HEK293T (cell line): ENCODE results near the gene CTNNA3.

Experiments used
- CTCF ChIA-PET: fragments of 350-600 bp; formaldehyde crosslinking; extraction: SDS; loops from one replicate; lab custom pipeline; 2021; ENCODE audit warnings: antibody characterized with exemption, inconsistent platforms; lab: Yijun Ruan, JAX
- POLR2A ChIA-PET: fragments of 350-600 bp; formaldehyde crosslinking; extraction: SDS; loops from one replicate; lab custom pipeline; 2020; ENCODE audit warnings: antibody characterized with exemption, inconsistent platforms; lab: Yijun Ruan, JAX
- DNase-seq: peaks from one replicate; pipeline ENCODE4 v3.0.0; 2012; ENCODE audit warnings: mixed read lengths; ENCODE audit errors: extremely low spot score
- ARNT ChIP-seq: fragments of 450-650 bp; IDR thresholded peaks from 2 replicates; pipeline ENCODE4 v1.6.1; 2017; ENCODE audit warnings: mild to moderate bottlenecking
- BHLHE40 ChIP-seq: fragments of 450-650 bp; IDR thresholded peaks from 2 replicates; pipeline ENCODE4 v1.6.1; 2016; ENCODE audit warnings: mild to moderate bottlenecking, moderate library complexity, borderline replicate concordance
- CTBP1 ChIP-seq: fragments of 450-650 bp; IDR thresholded peaks from 2 replicates; pipeline ENCODE4 v1.6.1; 2016; ENCODE audit warnings: borderline replicate concordance
- ELF4 ChIP-seq: fragments of 450-650 bp; IDR thresholded peaks from 2 replicates; pipeline ENCODE4 v1.6.1; 2017; ENCODE audit warnings: antibody characterized with exemption
- FOXA1 ChIP-seq: fragments of 450-650 bp; IDR thresholded peaks from 2 replicates; pipeline ENCODE4 v1.6.1; 2016; ENCODE audit warnings: mild to moderate bottlenecking
- FOXK2 ChIP-seq: fragments of 450-650 bp; IDR thresholded peaks from 2 replicates; pipeline ENCODE4 v1.6.1; 2016; ENCODE audit warnings: mild to moderate bottlenecking
- FOXM1 ChIP-seq: fragments of 450-650 bp; IDR thresholded peaks from 2 replicates; pipeline ENCODE4 v1.6.1; 2017; ENCODE audit warnings: mild to moderate bottlenecking, borderline replicate concordance
- HDGF ChIP-seq: fragments of 450-650 bp; IDR thresholded peaks from 2 replicates; pipeline ENCODE4 v1.6.1; 2017; ENCODE audit warnings: antibody characterized with exemption, borderline replicate concordance
- L3MBTL2 ChIP-seq: fragments of 450-650 bp; conservative IDR thresholded peaks from 2 replicates; pipeline ENCODE4 v1.6.1; 2016; ENCODE audit warnings: mild to moderate bottlenecking
- LEF1 ChIP-seq: fragments of 450-650 bp; IDR thresholded peaks from 2 replicates; pipeline ENCODE4 v1.6.1; 2017; ENCODE audit warnings: mild to moderate bottlenecking, borderline replicate concordance
- NFRKB ChIP-seq: fragments of 450-650 bp; IDR thresholded peaks from 2 replicates; pipeline ENCODE4 v1.6.1; 2016; ENCODE audit warnings: mild to moderate bottlenecking, moderate library complexity
- PKNOX1 ChIP-seq: fragments of 450-650 bp; IDR thresholded peaks from 2 replicates; pipeline ENCODE4 v1.6.1; 2016
- SP1 ChIP-seq: fragments of 450-650 bp; IDR thresholded peaks from 2 replicates; pipeline ENCODE4 v1.6.1; 2017
- SUZ12 ChIP-seq: fragments of 450-650 bp; IDR thresholded peaks from 2 replicates; pipeline ENCODE4 v1.6.1; 2016; ENCODE audit warnings: mild to moderate bottlenecking
- TARDBP ChIP-seq: fragments of 450-650 bp; IDR thresholded peaks from 2 replicates; pipeline ENCODE4 v1.6.1; 2016
- ZNF384 ChIP-seq: fragments of 450-650 bp; IDR thresholded peaks from 2 replicates; pipeline ENCODE4 v1.6.1; 2016

Gene CTNNA3

GRCh38 chr10:66277481-66277880 lies 1418.5 kb downstream of the CTNNA3 start:
- POLR2A ChIA-PET, result no interaction called here
- DNase-seq, result peak; percentile 7
- CTCF ChIA-PET, result no interaction called here

GRCh38 chr10:66273966-66274519 lies 1422.0 kb downstream of the CTNNA3 start:
- TF ChIP-seq BHLHE40, result no peak
- TF ChIP-seq ARNT, result no peak
- no peak for TF ChIP-seq FOXK2
- TF ChIP-seq ELF4, result no peak
- ChIA-PET POLR2A (no interaction called here), CTCF (no interaction called here)
- no peak for DNase-seq

More at GRCh38 chr10:66277481-66277880, 1418.5 kb downstream of the CTNNA3 start:
- TF ChIP-seq FOXA1 (no peak), TARDBP (no peak)

GRCh38 chr10:66265398-66265797 lies 1430.6 kb downstream of the CTNNA3 start:
- TF ChIP-seq HDGF (no peak), ZNF384 (no peak), TARDBP (no peak), ARNT (no peak), CTBP1 (no peak)
- CTCF ChIA-PET, result no interaction called here
- POLR2A ChIA-PET, result no interaction called here
- no peak for DNase-seq

- no peak for DNase-seq
- TF ChIP-seq SP1 (no peak), HDGF (no peak), L3MBTL2 (no peak), ARNT (no peak), ELF4 (no peak), TARDBP (no peak), CTBP1 (no peak), FOXM1 (no peak), PKNOX1 (no peak), BHLHE40 (no peak), ZNF384 (no peak), SUZ12 (no peak), LEF1 (no peak), FOXK2 (no peak), FOXA1 (no peak)
- ChIA-PET CTCF (no interaction called here), POLR2A (no interaction called here)
Observed at GRCh38 chr10:66259836-66260235, 1436.2 kb downstream of the CTNNA3 start.

- no peak for DNase-seq
- POLR2A ChIA-PET, result no interaction called here
- CTCF ChIA-PET, result no interaction called here
- no peak for TF ChIP-seq HDGF
- TF ChIP-seq L3MBTL2, result no peak
- no peak for TF ChIP-seq FOXA1
- no peak for TF ChIP-seq FOXM1
- no peak for TF ChIP-seq NFRKB
- TF ChIP-seq ELF4, result no peak
- no peak for TF ChIP-seq CTBP1
- no peak for TF ChIP-seq SP1
- no peak for TF ChIP-seq FOXK2
- no peak for TF ChIP-seq BHLHE40
- TF ChIP-seq ARNT, result no peak
- no peak for TF ChIP-seq ZNF384
- TF ChIP-seq PKNOX1, result no peak
- no peak for TF ChIP-seq LEF1
- TF ChIP-seq TARDBP, result no peak
- TF ChIP-seq SUZ12, result no peak
Observed at GRCh38 chr10:66258693-66259092, 1437.3 kb downstream of the CTNNA3 start.

GRCh38 chr10:66257801-66258200 lies 1438.2 kb downstream of the CTNNA3 start:
- no peak for TF ChIP-seq TARDBP
- no peak for TF ChIP-seq SP1
- no peak for TF ChIP-seq PKNOX1
- TF ChIP-seq NFRKB, result no peak
- TF ChIP-seq ARNT, result no peak
- TF ChIP-seq L3MBTL2, result no peak
- TF ChIP-seq FOXK2, result no peak
- no peak for TF ChIP-seq BHLHE40
- TF ChIP-seq SUZ12, result no peak
- no peak for TF ChIP-seq LEF1
- POLR2A ChIA-PET, result no interaction called here
- CTCF ChIA-PET, result no interaction called here
- no peak for DNase-seq

- no peak for DNase-seq
- TF ChIP-seq TARDBP (no peak), HDGF (no peak), BHLHE40 (no peak), FOXM1 (no peak), SP1 (no peak), ELF4 (no peak), ZNF384 (no peak), PKNOX1 (no peak), NFRKB (no peak), L3MBTL2 (no peak), SUZ12 (no peak), FOXA1 (no peak), ARNT (no peak), CTBP1 (no peak), LEF1 (no peak), FOXK2 (no peak)
- CTCF ChIA-PET, result no interaction called here
- POLR2A ChIA-PET, result no interaction called here
Observed at GRCh38 chr10:66252986-66253385, 1443.0 kb downstream of the CTNNA3 start.
